Natural killer cell (primary cell): ENCODE results near the gene OR13J1. TPM values are rescaled to one million over a fixed set of nuclear protein-coding genes. Genes with fewer than 3 reads are reported as not detected.
"Not testable (repeated sequence)": the region's sequence is repeated elsewhere in the genome, so short reads cannot be mapped to it uniquely, and the experiment has no call there.

Experiments
- ATAC-seq, 3 donors: fragments of 150-1000 bp in 2 of 3; fragments of 200-7000 bp in 1 of 3; cut with Tn5 transposase; 1 replicate in 1 of 3; 2 replicates in 2 of 3; pipeline ENCODE4 v1.10.0; 2021; ENCODE audit warnings: mild to moderate bottlenecking in 2 of 3, moderate library complexity in 2 of 3
- DNase-seq, 2 donors: peaks; one replicate each; pipeline versions ENCODE4 v3.0.0 to v3.0.0-alpha.2; 2013 to 2021; ENCODE audit warnings: mixed read lengths in 1 of 2
- H3K27ac ChIP-seq: one replicate; pipeline ENCODE4 v1.5.1; 2013; ENCODE audit warnings: mild to moderate bottlenecking, low read length
- H3K27me3 ChIP-seq: one replicate; pipeline ENCODE4 v1.6.1; 2013; ENCODE audit warnings: low read length; ENCODE audit not compliant: control insufficient read depth, insufficient read depth
- H3K36me3 ChIP-seq: one replicate; pipeline ENCODE4 v1.6.1; 2013; ENCODE audit warnings: low read length; ENCODE audit not compliant: control insufficient read depth, insufficient read depth
- H3K4me1 ChIP-seq: one replicate; pipeline ENCODE4 v1.6.1; 2013; ENCODE audit warnings: low read length; ENCODE audit not compliant: control insufficient read depth, insufficient read depth
- H3K4me3 ChIP-seq: one replicate; pipeline ENCODE4 v1.5.1; 2013; ENCODE audit warnings: low read length
- H3K9me3 ChIP-seq: one replicate; pipeline ENCODE4 v1.6.1; 2013; ENCODE audit warnings: low read length; ENCODE audit not compliant: control insufficient read depth, insufficient read depth
- H3K27ac Mint-ChIP-seq, 2 donors: one replicate each; pipeline ENCODE4 v1.8.0; 2022; ENCODE audit warnings: mild to moderate bottlenecking in 2 of 2, mixed read lengths in 2 of 2, moderate library complexity in 1 of 2
- H3K27me3 Mint-ChIP-seq, 2 donors: one replicate each; pipeline ENCODE4 v1.8.0; 2022; ENCODE audit warnings: low read depth in 2 of 2, mixed read lengths in 2 of 2
- H3K36me3 Mint-ChIP-seq: one replicate; pipeline ENCODE4 v1.8.0; 2022; ENCODE audit warnings: mixed read lengths
- H3K4me1 Mint-ChIP-seq, 2 donors: one replicate each; pipeline ENCODE4 v1.8.0; 2022; ENCODE audit warnings: mixed read lengths in 2 of 2
- H3K4me3 Mint-ChIP-seq: one replicate; pipeline ENCODE4 v1.8.0; 2022; ENCODE audit warnings: mild to moderate bottlenecking, moderate library complexity, mixed read lengths
- H3K9me3 Mint-ChIP-seq, 2 donors: one replicate each; pipeline ENCODE4 v1.8.0; 2022; ENCODE audit warnings: mixed read lengths in 2 of 2
- WGBS: methylation state at CpG from one replicate; pipeline ENCODE4 v1.1.7; 2013; ENCODE audit warnings: missing lambda C conversion rate; ENCODE audit not compliant: insufficient coverage; 5-methylcytosine and 5-hydroxymethylcytosine counted together
- intact Hi-C: fragments of 100-400 bp; cut with micrococcal nuclease; formaldehyde crosslinking; loops from one replicate; pipeline ENCODE4 v1.14.2; 2022
- total RNA-seq, 4 donors: library from RNA; stranded (reverse); fragments of 120-200 nt in 1 of 4; gene quantifications; one replicate each; pipeline versions ENCODE4 v1.2.3 to v1.2.4, GENCODE V29; 2013 to 2022
- TF ChIP-seq, protein P1 (sequence below): fragments of 200-600 bp; IDR thresholded peaks from one replicate; pipeline ENCODE4 v1.8.0; 2022; ENCODE audit warnings: antibody characterized with exemption

The OR13J1 gene
- total RNA-seq, 3 donors from 2014 or later (not counting 1 experiment from before 2014, with no cell fraction given): not detected

DNA sequence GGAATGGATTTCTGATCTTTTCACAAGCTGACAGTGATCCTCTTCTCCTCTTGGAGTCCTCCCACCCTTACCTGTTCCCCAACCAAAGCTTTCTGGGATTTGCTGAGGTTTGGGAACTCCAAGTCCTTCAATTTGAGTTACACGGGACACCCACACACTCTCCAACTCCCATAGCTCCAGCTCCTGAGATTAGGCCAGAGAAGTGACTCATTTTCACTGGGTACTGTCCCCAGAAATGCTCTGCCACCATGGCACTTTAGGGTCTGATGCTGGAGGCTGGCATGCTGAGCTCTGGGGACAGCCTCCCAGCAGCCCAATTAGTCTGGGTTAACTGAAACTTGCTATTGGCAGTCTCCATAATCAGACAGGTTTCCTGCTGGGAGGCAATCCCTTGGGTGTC is 21.9 kb upstream of the OR13J1 start:
- H3K4me1 Mint-ChIP-seq: no peaks in the 10 kb centered on the region

DNA sequence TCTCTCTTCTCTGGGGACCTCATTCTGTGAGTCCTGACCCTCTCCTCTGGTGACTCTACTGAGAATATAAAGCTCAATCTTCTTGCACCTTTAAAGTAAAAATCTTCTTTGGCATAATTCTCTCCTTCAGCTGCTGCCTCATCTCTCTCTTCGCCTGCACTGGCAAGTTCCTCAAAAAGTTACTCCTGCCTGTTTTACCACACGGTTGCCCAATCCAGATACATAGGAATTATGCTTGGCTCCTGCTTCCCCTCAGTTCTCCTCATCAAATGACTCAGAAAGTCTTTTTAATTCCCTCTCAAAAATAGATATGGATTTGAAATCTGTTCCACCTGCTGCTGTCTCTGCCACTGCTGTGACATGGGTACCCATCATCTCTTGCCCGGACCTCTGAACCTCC is 21.4 kb upstream of the OR13J1 start:
- H3K27ac ChIP-seq: no peak overlapping the region
- H3K4me3 ChIP-seq: no peak overlapping the region
- TF ChIP-seq, protein P1, sequence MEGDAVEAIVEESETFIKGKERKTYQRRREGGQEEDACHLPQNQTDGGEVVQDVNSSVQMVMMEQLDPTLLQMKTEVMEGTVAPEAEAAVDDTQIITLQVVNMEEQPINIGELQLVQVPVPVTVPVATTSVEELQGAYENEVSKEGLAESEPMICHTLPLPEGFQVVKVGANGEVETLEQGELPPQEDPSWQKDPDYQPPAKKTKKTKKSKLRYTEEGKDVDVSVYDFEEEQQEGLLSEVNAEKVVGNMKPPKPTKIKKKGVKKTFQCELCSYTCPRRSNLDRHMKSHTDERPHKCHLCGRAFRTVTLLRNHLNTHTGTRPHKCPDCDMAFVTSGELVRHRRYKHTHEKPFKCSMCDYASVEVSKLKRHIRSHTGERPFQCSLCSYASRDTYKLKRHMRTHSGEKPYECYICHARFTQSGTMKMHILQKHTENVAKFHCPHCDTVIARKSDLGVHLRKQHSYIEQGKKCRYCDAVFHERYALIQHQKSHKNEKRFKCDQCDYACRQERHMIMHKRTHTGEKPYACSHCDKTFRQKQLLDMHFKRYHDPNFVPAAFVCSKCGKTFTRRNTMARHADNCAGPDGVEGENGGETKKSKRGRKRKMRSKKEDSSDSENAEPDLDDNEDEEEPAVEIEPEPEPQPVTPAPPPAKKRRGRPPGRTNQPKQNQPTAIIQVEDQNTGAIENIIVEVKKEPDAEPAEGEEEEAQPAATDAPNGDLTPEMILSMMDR: no peak
- Mint-ChIP-seq H3K9me3 (no peaks in the 10 kb centered on the region), H3K4me1 (no peaks in the 10 kb centered on the region), H3K27me3 (peaks cover 19 to 30% of the 10 kb centered on the region in 2 donors), H3K4me3 (no peak overlapping the region), H3K27ac (no peak overlapping the region), H3K36me3 (no peaks in the 10 kb centered on the region)
- H3K9me3 ChIP-seq: no peaks in the 10 kb centered on the region
- no peaks in the 10 kb centered on the region for H3K4me1 ChIP-seq
- intact Hi-C loops: no loop called here
- H3K36me3 ChIP-seq: no peaks in the 10 kb centered on the region
- ATAC-seq (no peak), DNase-seq (no peak)
- 52% methylated on average over 3 of the region's 3 CpGs for whole genome bisulfite sequencing
- peaks cover 4% of the 10 kb centered on the region for H3K27me3 ChIP-seq

More for the DNA sequence above, 21.9 kb upstream of the OR13J1 start:
- DNase-seq: no peak
- no peak overlapping the region for H3K27ac Mint-ChIP-seq
- Histone ChIP-seq H3K27me3 (peaks cover 4% of the 10 kb centered on the region), H3K9me3 (no peaks in the 10 kb centered on the region), H3K4me1 (no peaks in the 10 kb centered on the region), H3K27ac (no peak overlapping the region), H3K36me3 (no peaks in the 10 kb centered on the region), H3K4me3 (no peak overlapping the region)
- peaks cover 19 to 30% of the 10 kb centered on the region in 2 donors for H3K27me3 Mint-ChIP-seq
- no peaks in the 10 kb centered on the region for H3K36me3 Mint-ChIP-seq
- intact Hi-C loops: no loop called here
- H3K4me3 Mint-ChIP-seq: no peak overlapping the region
- 94% methylated on average over 1 of the region's 1 CpG for whole genome bisulfite sequencing
- H3K9me3 Mint-ChIP-seq: no peaks in the 10 kb centered on the region
- TF ChIP-seq, protein P1: no peak
- no peak for ATAC-seq

DNA sequence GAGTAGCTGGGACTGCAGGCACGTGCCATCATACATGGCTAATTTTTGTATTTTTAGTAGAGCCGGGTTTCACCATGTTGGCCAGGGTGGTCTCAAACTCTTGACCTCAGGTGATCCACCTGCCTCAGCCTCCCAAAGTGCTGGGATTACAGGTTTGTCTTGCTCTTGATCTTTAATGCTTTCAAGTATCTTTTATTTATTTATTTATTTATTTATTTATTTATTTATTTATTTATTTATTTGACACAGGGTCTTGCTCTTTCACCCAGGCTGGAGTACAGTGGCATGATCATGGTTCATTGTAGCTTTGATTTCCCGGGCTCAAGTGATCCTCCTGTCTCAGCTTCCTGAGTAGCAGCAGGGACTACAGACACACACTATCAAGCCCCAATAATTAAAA is 14.7 kb upstream of the OR13J1 start:
- not testable (repeated sequence) for DNase-seq, H3K27ac Mint-ChIP-seq, H3K36me3 Mint-ChIP-seq, H3K9me3 Mint-ChIP-seq, H3K9me3 ChIP-seq, H3K27ac ChIP-seq, H3K4me1 ChIP-seq, H3K4me3 Mint-ChIP-seq, H3K36me3 ChIP-seq, ATAC-seq, H3K27me3 ChIP-seq, H3K4me3 ChIP-seq, H3K4me1 Mint-ChIP-seq
- peaks cover 0 to 11% of the 10 kb centered on the region in 2 donors for H3K27me3 Mint-ChIP-seq
- intact Hi-C loops: loop anchor here (5.0 kb wide), 1 partner anchor 283 kb away; no protein-coding TSS in a partner anchor
- WGBS: 84% methylated on average over 3 of the region's 3 CpGs

DNA sequence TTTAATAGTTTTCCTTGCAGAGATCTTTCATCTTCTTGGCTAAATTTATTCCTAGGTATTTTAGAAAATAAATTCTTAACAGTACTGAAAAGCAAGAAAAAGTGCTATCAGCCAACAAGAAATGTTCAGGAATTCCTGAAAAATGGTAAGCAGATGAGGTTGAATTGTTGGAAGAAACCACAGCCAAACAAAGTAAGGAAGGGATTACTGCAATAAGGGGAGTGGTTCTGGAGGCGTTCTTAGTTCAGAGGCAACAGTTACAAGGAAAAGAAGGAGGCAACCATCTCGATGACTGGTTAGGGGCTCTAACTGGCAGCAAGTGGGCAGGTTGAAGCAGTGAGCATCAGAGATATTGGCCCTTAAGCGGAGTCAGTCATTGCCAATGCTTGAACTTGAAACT is 12.8 kb upstream of the OR13J1 start:
- Mint-ChIP-seq H3K4me1 (no peaks in the 10 kb centered on the region), H3K4me3 (no peak overlapping the region), H3K36me3 (no peaks in the 10 kb centered on the region), H3K27ac (no peak overlapping the region), H3K27me3 (peaks cover 11 to 15% of the 10 kb centered on the region in 2 donors), H3K9me3 (no peaks in the 10 kb centered on the region)
- no peaks in the 10 kb centered on the region for H3K36me3 ChIP-seq
- ATAC-seq: no peak
- TF ChIP-seq, protein P1: no peak
- no peak for DNase-seq
- intact Hi-C loops: loop anchor here (1.0 to 5.0 kb wide), 3 partner anchors 93 to 281 kb away; no protein-coding TSS in a partner anchor
- H3K4me3 ChIP-seq: no peak overlapping the region
- no peaks in the 10 kb centered on the region for H3K4me1 ChIP-seq
- peaks cover 2% of the 10 kb centered on the region for H3K27me3 ChIP-seq
- WGBS: 60% methylated on average over 3 of the region's 3 CpGs
- no peaks in the 10 kb centered on the region for H3K9me3 ChIP-seq
- H3K27ac ChIP-seq: no peak overlapping the region
